Fibroblast of lung (primary cell): ENCODE data around the gene TRIM47. TPM values are rescaled to one million over a fixed set of nuclear protein-coding genes. Genes with fewer than 3 reads are reported as not detected.

Experiments
- DNase-seq, 2 donors: peaks; one replicate each; pipeline versions ENCODE4 v3.0.0 to v3.0.0-alpha.2; 2010; ENCODE audit warnings: low read depth in 2 of 2
- H2AFZ ChIP-seq: 2 replicates; pipeline ENCODE4 v1.5.1; 2012; ENCODE audit warnings: low read length, control low read depth, inconsistent platforms
- H3K27ac ChIP-seq: 2 replicates; pipeline ENCODE4 v1.5.1; 2011; ENCODE audit warnings: low read length, control low read depth; ENCODE audit not compliant: insufficient read depth
- H3K27me3 ChIP-seq: 2 replicates; pipeline ENCODE4 v1.5.1; 2011; ENCODE audit warnings: mild to moderate bottlenecking, low read length; ENCODE audit not compliant: control insufficient read depth, insufficient read depth
- H3K36me3 ChIP-seq: 2 replicates; pipeline ENCODE4 v1.5.1; 2011; ENCODE audit warnings: low read length; ENCODE audit not compliant: control insufficient read depth, insufficient read depth
- H3K4me1 ChIP-seq: 2 replicates; pipeline ENCODE4 v1.5.1; 2011; ENCODE audit warnings: low read length; ENCODE audit not compliant: control insufficient read depth, insufficient read depth; ENCODE audit errors: extremely low read depth
- H3K4me2 ChIP-seq: 2 replicates; pipeline ENCODE4 v1.5.1; 2011; ENCODE audit warnings: low read length, control low read depth; ENCODE audit not compliant: insufficient read depth; ENCODE audit errors: extremely low read depth
- H3K4me3 ChIP-seq, 4 experiments: fragments of 200-600 bp in 1 of 4; sonication (generic) in 1 of 4; replicated peaks in 1 of 4; 2 replicates each; pipeline ENCODE4 v1.5.1; 2011 to 2016; ENCODE audit warnings: low read length in 4 of 4, low read depth in 3 of 4, mild to moderate bottlenecking in 3 of 4, control low read depth in 2 of 4, inconsistent platforms in 1 of 4, mixed read lengths in 1 of 4; ENCODE audit not compliant: insufficient read depth in 1 of 4; ENCODE audit errors: control extremely low read depth in 1 of 4
- H3K79me2 ChIP-seq: 2 replicates; pipeline ENCODE4 v1.5.1; 2012; ENCODE audit warnings: mild to moderate bottlenecking, low read length, inconsistent platforms; ENCODE audit not compliant: control insufficient read depth, insufficient read depth
- H3K9ac ChIP-seq: 2 replicates; pipeline ENCODE4 v1.5.1; 2011; ENCODE audit warnings: mild to moderate bottlenecking, low read length, control low read depth; ENCODE audit not compliant: insufficient read depth
- H3K9me3 ChIP-seq: 2 replicates; pipeline ENCODE4 v1.5.1; 2012; ENCODE audit warnings: low read depth, low read length; ENCODE audit not compliant: control insufficient read depth, insufficient read depth
- H4K20me1 ChIP-seq: 2 replicates; pipeline ENCODE4 v1.5.1; 2011; ENCODE audit warnings: low read length; ENCODE audit not compliant: control insufficient read depth, insufficient read depth; ENCODE audit errors: extremely low read depth
- CTCF ChIP-seq, 2 donors: IDR thresholded peaks in 1 of 2; conservative IDR thresholded peaks in 1 of 2; 1 replicate in 1 of 2; 2 replicates in 1 of 2; pipeline ENCODE4 v1.5.1; 2011 to 2012; ENCODE audit warnings: low read length in 2 of 2, control low read depth in 1 of 2, inconsistent platforms in 1 of 2, low read depth in 1 of 2, mild to moderate bottlenecking in 1 of 2
- EZH2 ChIP-seq: IDR thresholded peaks from 2 replicates; pipeline ENCODE4 v1.5.1; 2012; ENCODE audit warnings: low read length, control low read depth, mild to moderate bottlenecking; ENCODE audit errors: missing control alignments
- polyA plus RNA-seq, 2 donors: library from polyadenylated mRNA; depleted of rRNA in 1 of 2; stranded (reverse) in 1 of 2; unstranded in 1 of 2; fragments of >200 nt; gene quantifications; 2 replicates each; pipeline ENCODE4 v1.2.1, GENCODE V29; 2011 to 2012; ENCODE audit warnings: missing spikeins in 1 of 2
- total RNA-seq: library from RNA; depleted of rRNA; stranded (reverse); fragments of >200 nt; gene quantifications from 2 replicates; pipeline ENCODE4 v1.2.1, GENCODE V29; 2014

Gene TRIM47
- total and polyA plus RNA-seq, 2 donors (not counting 1 experiment from before 2014, with no cell fraction given): 2.2 to 16.0 TPM

- H3K36me3 ChIP-seq: no peaks in the 10 kb centered on the region
- no peaks in the 10 kb centered on the region for H3K9me3 ChIP-seq
- no peak for DNase-seq
- H3K4me1 ChIP-seq: no peaks in the 10 kb centered on the region
- H2AFZ ChIP-seq: no peak overlapping the region
- H3K4me2 ChIP-seq: no peak overlapping the region
- no peaks in the 10 kb centered on the region for H4K20me1 ChIP-seq
- no peaks in the 10 kb centered on the region for H3K79me2 ChIP-seq
- H3K4me3 ChIP-seq: no peak overlapping the region
- peaks cover 4% of the 10 kb centered on the region for H3K27me3 ChIP-seq
- no peak overlapping the region for H3K27ac ChIP-seq
- TF ChIP-seq EZH2 (no peak), CTCF (conservative IDR thresholded peaks at IDR 0.05 in 1 of 2, IDR thresholded peaks at IDR 0.05 in 1 of 2; ENCODE audit: low read depth in 1 of 2, low read length in 2 of 2) (no peak)
- no peak overlapping the region for H3K9ac ChIP-seq
Observed at GRCh38 chr17:75885431-75885830, 7.0 kb upstream of the TRIM47 start.

- TF ChIP-seq CTCF (conservative IDR thresholded peaks at IDR 0.05 in 1 of 2, IDR thresholded peaks at IDR 0.05 in 1 of 2; ENCODE audit: low read depth in 1 of 2, low read length in 2 of 2): no peak
- TF ChIP-seq EZH2: no peak
- no peaks in the 10 kb centered on the region for H4K20me1 ChIP-seq
- no peak overlapping the region for H3K9ac ChIP-seq
- no peak overlapping the region for H3K27ac ChIP-seq
- H3K4me3 ChIP-seq: no peak overlapping the region
- H2AFZ ChIP-seq: no peak overlapping the region
- no peaks in the 10 kb centered on the region for H3K79me2 ChIP-seq
- H3K27me3 ChIP-seq: peaks cover 7% of the 10 kb centered on the region
- no peaks in the 10 kb centered on the region for H3K36me3 ChIP-seq
- no peak overlapping the region for H3K4me2 ChIP-seq
- H3K9me3 ChIP-seq: no peaks in the 10 kb centered on the region
- peaks cover 4% of the 10 kb centered on the region for H3K4me1 ChIP-seq
- no peak for DNase-seq
Observed at GRCh38 chr17:75881678-75882454, 3.5 kb upstream of the TRIM47 start.

GRCh38 chr17:75880266-75880665, 1.9 kb upstream of the TRIM47 start:
- Histone ChIP-seq H3K36me3 (no peaks in the 10 kb centered on the region), H2AFZ (no peak overlapping the region), H3K9me3 (no peaks in the 10 kb centered on the region), H3K4me3 (no peak overlapping the region), H3K9ac (no peak overlapping the region), H3K4me1 (peaks cover 18% of the 10 kb centered on the region), H4K20me1 (no peaks in the 10 kb centered on the region), H3K27ac (no peak overlapping the region), H3K27me3 (peaks cover 7% of the 10 kb centered on the region), H3K4me2 (no peak overlapping the region), H3K79me2 (no peaks in the 10 kb centered on the region)
- no peak for TF ChIP-seq EZH2
- TF ChIP-seq CTCF (conservative IDR thresholded peaks at IDR 0.05 in 1 of 2, IDR thresholded peaks at IDR 0.05 in 1 of 2; ENCODE audit: low read depth in 1 of 2, low read length in 2 of 2): no peak
- DNase-seq: no peak
